ENCODE data around the gene CCR3.

DNA sequence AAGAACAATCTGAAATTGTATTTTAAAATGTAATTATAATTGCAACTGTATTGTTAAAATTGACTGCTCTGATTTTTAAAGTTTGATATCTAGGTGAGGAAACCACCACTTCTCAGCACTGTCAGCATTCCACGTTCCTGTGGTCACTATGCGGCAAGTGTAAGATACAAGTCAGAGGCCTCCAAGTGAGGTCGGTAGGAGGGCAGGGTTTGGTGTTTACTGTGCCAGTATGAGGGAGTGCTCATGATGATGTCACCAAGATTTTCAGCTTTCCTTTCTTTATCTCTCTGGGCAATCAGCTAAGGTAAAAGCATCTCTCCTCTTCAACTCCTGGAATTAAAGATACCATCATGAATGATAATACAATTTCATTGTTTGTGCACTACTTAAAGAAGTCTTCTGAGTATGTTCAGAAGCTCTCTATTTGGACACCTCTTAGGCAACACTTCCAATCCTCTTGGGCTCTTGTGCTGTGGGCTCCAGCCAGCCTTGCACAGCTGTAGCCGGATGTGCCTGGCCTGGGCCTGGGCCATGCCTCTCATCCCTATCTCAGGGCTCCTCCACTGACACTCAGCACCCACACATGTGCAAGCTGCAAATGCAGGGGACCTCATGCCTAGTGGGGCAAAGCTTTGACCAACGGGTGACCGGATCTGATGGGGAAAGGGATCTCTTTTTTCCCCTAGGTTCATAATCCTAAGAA lies 42.9 kb downstream of the CCR3 start:
- TF ChIP-seq POLR2A (IDR thresholded peaks at IDR 0.05) (no peak), POLR2AphosphoS5 (IDR thresholded peaks at IDR 0.05) (no peak)
- TF ChIP-seq, protein P1, sequence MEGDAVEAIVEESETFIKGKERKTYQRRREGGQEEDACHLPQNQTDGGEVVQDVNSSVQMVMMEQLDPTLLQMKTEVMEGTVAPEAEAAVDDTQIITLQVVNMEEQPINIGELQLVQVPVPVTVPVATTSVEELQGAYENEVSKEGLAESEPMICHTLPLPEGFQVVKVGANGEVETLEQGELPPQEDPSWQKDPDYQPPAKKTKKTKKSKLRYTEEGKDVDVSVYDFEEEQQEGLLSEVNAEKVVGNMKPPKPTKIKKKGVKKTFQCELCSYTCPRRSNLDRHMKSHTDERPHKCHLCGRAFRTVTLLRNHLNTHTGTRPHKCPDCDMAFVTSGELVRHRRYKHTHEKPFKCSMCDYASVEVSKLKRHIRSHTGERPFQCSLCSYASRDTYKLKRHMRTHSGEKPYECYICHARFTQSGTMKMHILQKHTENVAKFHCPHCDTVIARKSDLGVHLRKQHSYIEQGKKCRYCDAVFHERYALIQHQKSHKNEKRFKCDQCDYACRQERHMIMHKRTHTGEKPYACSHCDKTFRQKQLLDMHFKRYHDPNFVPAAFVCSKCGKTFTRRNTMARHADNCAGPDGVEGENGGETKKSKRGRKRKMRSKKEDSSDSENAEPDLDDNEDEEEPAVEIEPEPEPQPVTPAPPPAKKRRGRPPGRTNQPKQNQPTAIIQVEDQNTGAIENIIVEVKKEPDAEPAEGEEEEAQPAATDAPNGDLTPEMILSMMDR (IDR thresholded peaks at IDR 0.05 in 8 of 11, conservative IDR thresholded peaks at IDR 0.05 in 3 of 11): no peak

All from spleen (tissue), 7 donors.